PC-3 (cell line): ENCODE measurements around the gene PIPOX. TPM values are rescaled to one million over a fixed set of nuclear protein-coding genes. Genes with fewer than 3 reads are reported as not detected.

Experiments used
- ATAC-seq: fragments of 200-7000 bp; cut with Tn5 transposase; 2 replicates; pipeline ENCODE4 v1.9.1; 2020; ENCODE audit warnings: mild to moderate bottlenecking, moderate library complexity
- BruUV-seq: library from RNA; stranded (reverse); fragments of 400-500 nt; replicated peaks from 2 replicates; lab custom pipeline; 2021; lab: Mats Ljungman, UMichigan
- CTCF ChIA-PET: fragments of 300-600 bp; sonication (Branson Sonifier 250); formaldehyde crosslinking; loops from one replicate; lab custom pipeline; 2022; ENCODE audit warnings: antibody characterized with exemption; lab: Charles Lee
- POLR2A ChIA-PET: fragments of 300-600 bp; sonication (Branson Sonifier 250); formaldehyde crosslinking; loops from one replicate; lab custom pipeline; 2022; ENCODE audit warnings: antibody characterized with exemption; ENCODE audit not compliant: unreplicated experiment; lab: Charles Lee
- DNase-seq: peaks from one replicate; pipeline ENCODE4 v3.0.0-alpha.2; 2015
- H2AFZ ChIP-seq: fragments of 300-600 bp; sonication (generic); 2 replicates; pipeline ENCODE4 v1.6.0; 2016; ENCODE audit warnings: antibody characterized with exemption, low read length
- H3F3A ChIP-seq: fragments of 300-600 bp; sonication (generic); one replicate; pipeline ENCODE4 v1.6.0; 2017; ENCODE audit warnings: antibody characterized with exemption, low read length, control low read depth, mild to moderate bottlenecking; ENCODE audit not compliant: unreplicated experiment
- H3K27ac ChIP-seq: fragments of 300-600 bp; sonication (generic); 2 replicates; pipeline ENCODE4 v1.5.1; 2016; ENCODE audit warnings: mild to moderate bottlenecking, low read length
- H3K27me3 ChIP-seq: fragments of 300-600 bp; sonication (generic); 2 replicates; pipeline ENCODE4 v1.6.1; 2016; ENCODE audit warnings: low read length, mixed read lengths
- H3K36me3 ChIP-seq: fragments of 300-600 bp; sonication (generic); 2 replicates; pipeline ENCODE4 v1.6.1; 2016; ENCODE audit warnings: low read depth, mixed run types, low read length, mixed read lengths
- H3K4me1 ChIP-seq: fragments of 300-600 bp; sonication (generic); 2 replicates; pipeline ENCODE4 v1.5.1; 2016; ENCODE audit warnings: low read length; ENCODE audit not compliant: insufficient read depth
- H3K4me2 ChIP-seq: fragments of 300-600 bp; sonication (generic); 2 replicates; pipeline ENCODE4 v1.6.0; 2016; ENCODE audit warnings: low read length
- H3K4me3 ChIP-seq: fragments of 300-600 bp; sonication (generic); 2 replicates; pipeline ENCODE4 v1.5.1; 2016; ENCODE audit warnings: mild to moderate bottlenecking, low read length, mixed read lengths
- H3K79me2 ChIP-seq: fragments of 300-600 bp; sonication (generic); 2 replicates; pipeline ENCODE4 v1.6.1; 2017; ENCODE audit warnings: low read length, mixed read lengths
- H3K9ac ChIP-seq: fragments of 300-600 bp; sonication (generic); 2 replicates; pipeline ENCODE4 v1.6.0; 2016; ENCODE audit warnings: mild to moderate bottlenecking, low read length
- H3K9me2 ChIP-seq: fragments of 300-600 bp; sonication (generic); replicated peaks from 2 replicates; pipeline ENCODE4 v1.6.1; 2016; ENCODE audit warnings: mixed run types, low read length, mixed read lengths
- H3K9me3 ChIP-seq: fragments of 300-600 bp; sonication (generic); 2 replicates; pipeline ENCODE4 v1.6.1; 2016; ENCODE audit warnings: low read length, mixed read lengths
- H4K20me1 ChIP-seq: fragments of 300-600 bp; sonication (generic); 2 replicates; pipeline ENCODE4 v1.6.1; 2016; ENCODE audit warnings: low read length, mixed read lengths
- CTCF ChIP-seq: fragments of 300-600 bp; sonication (generic); conservative IDR thresholded peaks from 2 replicates; pipeline ENCODE4 v1.5.1; 2017; ENCODE audit warnings: antibody characterized with exemption, low read depth, mild to moderate bottlenecking, low read length
- EZH2 ChIP-seq: fragments of 300-600 bp; sonication (generic); IDR thresholded peaks from one replicate; pipeline ENCODE4 v1.6.1; 2017; ENCODE audit warnings: antibody characterized with exemption, mild to moderate bottlenecking, low read length; ENCODE audit not compliant: unreplicated experiment
- EZH2phosphoT487 ChIP-seq: fragments of 300-600 bp; sonication (generic); IDR thresholded peaks from 2 replicates; pipeline ENCODE4 v1.6.1; 2018; ENCODE audit warnings: mild to moderate bottlenecking, antibody characterized with exemption, low read length, borderline replicate concordance
- intact Hi-C: fragments of 100-400 bp; cut with micrococcal nuclease; formaldehyde crosslinking; loops from 2 replicates; pipeline ENCODE4 v1.9.0; 2023
- total RNA-seq: library from RNA; depleted of rRNA; stranded (reverse); fragments of >200 nt; gene quantifications from 2 replicates; pipeline ENCODE4 v1.2.3, GENCODE V29; 2014

Gene PIPOX
- total RNA-seq, 1 experiment from 2014 or later = 0.87 TPM

DNA sequence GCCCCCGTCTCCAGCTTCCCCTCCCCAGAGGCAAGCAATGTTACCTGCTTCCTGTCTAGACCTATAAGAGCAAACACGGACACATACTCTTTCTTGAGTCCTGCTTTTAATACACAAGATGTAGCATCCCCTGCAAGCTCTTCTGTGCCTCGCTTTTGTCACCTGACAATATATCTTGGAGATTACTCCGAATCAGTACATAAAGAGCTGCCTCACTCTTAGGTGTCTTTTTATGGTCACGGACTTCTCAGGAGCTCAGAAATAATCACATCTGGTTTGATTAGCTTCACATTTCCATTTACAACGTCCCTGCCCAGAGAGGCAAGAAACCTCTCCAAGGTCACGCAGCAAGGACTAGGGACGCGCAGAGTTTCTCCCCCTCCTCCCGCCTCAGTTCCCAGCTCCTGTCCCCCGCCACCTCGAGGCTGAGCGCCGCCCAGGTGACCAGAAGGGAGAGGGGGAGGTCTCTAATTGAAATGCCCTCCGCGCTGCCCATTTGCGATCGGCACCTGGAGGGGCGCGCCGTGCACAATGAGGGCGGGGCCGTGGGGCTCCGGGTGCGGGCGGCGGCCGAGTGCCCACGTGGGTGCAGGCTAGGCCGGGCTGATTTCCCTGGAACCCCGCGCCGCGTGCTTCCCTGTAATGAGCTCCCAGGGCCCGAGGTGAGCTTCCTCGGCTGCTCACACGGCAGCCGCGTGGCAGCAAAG lies 23.3 kb upstream of the PIPOX start:
- Histone ChIP-seq H3K4me3 (no peak overlapping the region), H3K9ac (no peak overlapping the region), H3K9me2 (no peaks in the 10 kb centered on the region), H4K20me1 (no peaks in the 10 kb centered on the region), H3K36me3 (no peaks in the 10 kb centered on the region), H3K27me3 (peaks cover 64% of the 10 kb centered on the region), H3K79me2 (no peaks in the 10 kb centered on the region), H2AFZ (no peak overlapping the region), H3K27ac (no peak overlapping the region), H3F3A (no peaks in the 10 kb centered on the region), H3K4me1 (no peaks in the 10 kb centered on the region), H3K4me2 (no peak overlapping the region), H3K9me3 (no peaks in the 10 kb centered on the region)
- DNase-seq = no peak
- CTCF ChIA-PET = no interaction called here
- intact Hi-C loops = no loop called here
- no TSS peak for BruUV-seq
- TF ChIP-seq EZH2phosphoT487 (no peak), CTCF (no peak), EZH2 (no peak)
- no peak for ATAC-seq
- POLR2A ChIA-PET = no interaction called here

- ChIA-PET POLR2A (no interaction called here), CTCF (no interaction called here)
- Histone ChIP-seq H2AFZ (no peak overlapping the region), H3K4me3 (no peak overlapping the region), H3K9ac (no peak overlapping the region), H3K4me2 (no peak overlapping the region), H3K9me2 (no peaks in the 10 kb centered on the region), H3K27me3 (peaks cover 62% of the 10 kb centered on the region), H3K79me2 (no peaks in the 10 kb centered on the region), H3K9me3 (no peaks in the 10 kb centered on the region), H3K27ac (no peak overlapping the region), H3F3A (no peaks in the 10 kb centered on the region), H3K4me1 (no peaks in the 10 kb centered on the region), H4K20me1 (no peaks in the 10 kb centered on the region), H3K36me3 (no peaks in the 10 kb centered on the region)
- ATAC-seq (no peak), DNase-seq (no peak)
- no peak for TF ChIP-seq EZH2phosphoT487
- no peak for TF ChIP-seq EZH2
- TF ChIP-seq CTCF = no peak
- no TSS peak for BruUV-seq
- intact Hi-C loops = no loop called here
These were observed 22.4 kb upstream of the PIPOX start for GRCh38 chr17:29020576-29020975.

DNA sequence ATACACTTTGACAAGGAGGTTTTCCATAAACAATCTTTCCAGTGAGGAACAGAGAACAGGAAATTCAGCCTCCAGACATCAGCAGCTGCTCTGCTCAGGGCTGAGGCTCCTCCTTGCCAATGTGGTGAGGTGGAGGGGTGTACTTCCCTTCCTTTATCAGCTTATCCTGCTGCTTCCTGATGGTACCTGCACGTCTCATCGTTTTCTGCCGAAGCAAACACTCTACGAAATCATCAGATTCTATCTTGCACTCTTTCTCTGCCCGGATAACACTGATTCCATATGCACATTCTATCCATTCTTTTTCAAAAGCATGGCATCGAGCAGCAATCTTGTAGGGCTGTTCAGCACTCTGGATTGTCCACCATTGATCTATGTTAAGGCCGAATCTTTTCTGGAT lies 21.7 kb upstream of the PIPOX start:
- CTCF ChIA-PET = no interaction called here
- H3K9me2 ChIP-seq = no peaks in the 10 kb centered on the region
- H3K79me2 ChIP-seq = no peaks in the 10 kb centered on the region
- POLR2A ChIA-PET = no interaction called here
- no peaks in the 10 kb centered on the region for H3K4me1 ChIP-seq
- ATAC-seq (no peak), DNase-seq (no peak)
- no peak for TF ChIP-seq EZH2
- TF ChIP-seq EZH2phosphoT487 = no peak
- no peak for TF ChIP-seq CTCF
- H3K36me3 ChIP-seq = no peaks in the 10 kb centered on the region
- H3K27ac ChIP-seq = no peak overlapping the region
- no peak overlapping the region for H3K4me3 ChIP-seq
- no TSS peak for BruUV-seq
- H3K27me3 ChIP-seq = peaks cover 64% of the 10 kb centered on the region
- no peak overlapping the region for H3K4me2 ChIP-seq
- H2AFZ ChIP-seq = no peak overlapping the region
- intact Hi-C loops = no loop called here
- no peak overlapping the region for H3K9ac ChIP-seq
- no peaks in the 10 kb centered on the region for H4K20me1 ChIP-seq
- H3K9me3 ChIP-seq = no peaks in the 10 kb centered on the region
- H3F3A ChIP-seq = no peaks in the 10 kb centered on the region
